Raji (cell line): ENCODE results near the gene HSPB6.

Experiments
- POLR2A ChIP-seq: IDR thresholded peaks from 2 replicates; pipeline ENCODE4 v1.6.1; 2011; ENCODE audit warnings: low read depth, low read length, control low read depth; ENCODE audit not compliant: insufficient read depth

Gene HSPB6

DNA sequence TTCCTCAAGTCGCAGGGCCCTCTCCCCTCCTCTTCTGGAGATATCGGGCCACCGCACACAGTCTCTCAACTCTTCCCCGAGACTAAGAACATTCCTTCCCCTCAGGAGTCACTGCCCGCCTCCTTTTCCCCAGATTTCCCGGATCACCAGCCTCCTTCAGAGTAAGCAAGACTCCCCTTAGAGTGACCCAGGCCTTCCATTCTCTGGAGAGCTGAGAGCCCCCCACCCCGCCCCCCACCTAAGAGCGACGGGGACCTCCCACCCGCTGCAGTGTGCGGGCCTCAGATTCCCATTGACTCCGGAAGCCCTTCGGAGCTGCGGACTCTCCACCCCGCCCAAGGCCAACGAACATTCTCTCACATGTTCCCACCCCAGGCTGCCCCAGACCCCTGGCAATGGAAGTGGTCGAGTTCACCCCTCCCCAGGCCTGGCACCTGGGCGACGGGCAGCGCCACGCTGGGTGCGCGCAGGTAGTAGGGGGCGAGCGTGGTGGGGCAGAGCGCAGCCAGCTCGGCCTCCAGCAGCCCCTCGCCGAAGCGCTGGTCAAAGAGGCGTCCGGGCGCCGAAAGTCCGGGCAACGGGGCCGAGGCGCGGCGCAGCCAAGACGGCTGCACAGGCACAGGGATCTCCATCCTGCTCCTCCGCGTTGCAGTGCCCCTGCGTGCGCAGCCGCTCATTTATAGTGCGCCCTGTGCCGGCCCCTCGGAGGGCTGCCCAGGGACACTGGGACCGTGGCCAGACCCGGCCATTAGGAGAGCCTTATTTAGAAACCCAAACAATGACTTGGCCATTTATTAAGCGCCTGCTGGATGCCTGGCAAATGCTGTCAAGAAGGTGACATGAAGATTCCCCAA, at the start of gene HSPB6:
TSS of gene HSPB6 (minus strand) at position 653 of the 854 bp plus-strand sequence. CDS start at position 632, 21 bp downstream.
- no peak for TF ChIP-seq POLR2A

DNA sequence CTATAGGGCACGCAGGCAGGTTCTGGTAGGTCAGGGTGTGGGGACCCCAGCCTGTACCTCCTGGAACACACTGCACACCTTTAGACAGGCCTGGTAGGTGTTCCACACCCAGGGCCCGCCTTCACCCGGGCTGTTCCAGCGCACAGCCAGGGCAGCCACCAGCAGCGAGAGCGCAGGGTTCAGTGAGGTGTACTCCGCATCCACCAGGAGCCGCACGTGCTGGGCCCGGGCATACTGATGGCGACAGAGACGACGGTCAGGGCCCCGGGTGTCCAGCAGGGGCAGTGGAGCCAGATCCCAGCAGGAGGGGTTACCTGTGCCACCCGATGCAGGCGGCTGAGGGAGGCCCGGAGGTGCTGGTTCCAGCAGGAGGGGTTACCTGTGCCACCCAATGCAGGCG, 49.8 kb upstream of the HSPB6 start:
- no peak for TF ChIP-seq POLR2A

GRCh38 chr19:35805526-35806102, 48.8 kb upstream of the HSPB6 start:
- no peak for TF ChIP-seq POLR2A

GRCh38 chr19:35801828-35802227, 45.0 kb upstream of the HSPB6 start:
- no peak for TF ChIP-seq POLR2A

DNA sequence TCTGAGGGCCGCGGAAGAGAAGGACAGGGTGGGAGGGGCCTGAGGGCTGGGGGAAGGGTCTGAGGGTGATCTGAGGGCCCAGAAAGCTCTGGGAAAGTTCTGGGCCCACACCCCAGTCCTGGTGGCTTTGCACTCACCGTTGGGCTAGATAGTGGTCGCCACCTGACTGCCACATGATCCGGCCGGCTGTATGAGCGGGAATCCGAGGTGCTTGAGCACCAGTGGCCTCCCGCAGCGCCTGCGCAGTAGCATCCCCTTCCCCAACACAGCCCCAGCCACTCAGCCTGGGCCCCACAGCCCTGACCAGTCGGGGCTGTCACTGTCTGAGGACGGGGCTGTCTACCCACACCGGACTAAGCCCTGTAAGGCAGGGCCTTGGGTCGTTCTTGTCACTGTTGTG, 40.8 kb upstream of the HSPB6 start:
- TF ChIP-seq POLR2A, result no peak

DNA sequence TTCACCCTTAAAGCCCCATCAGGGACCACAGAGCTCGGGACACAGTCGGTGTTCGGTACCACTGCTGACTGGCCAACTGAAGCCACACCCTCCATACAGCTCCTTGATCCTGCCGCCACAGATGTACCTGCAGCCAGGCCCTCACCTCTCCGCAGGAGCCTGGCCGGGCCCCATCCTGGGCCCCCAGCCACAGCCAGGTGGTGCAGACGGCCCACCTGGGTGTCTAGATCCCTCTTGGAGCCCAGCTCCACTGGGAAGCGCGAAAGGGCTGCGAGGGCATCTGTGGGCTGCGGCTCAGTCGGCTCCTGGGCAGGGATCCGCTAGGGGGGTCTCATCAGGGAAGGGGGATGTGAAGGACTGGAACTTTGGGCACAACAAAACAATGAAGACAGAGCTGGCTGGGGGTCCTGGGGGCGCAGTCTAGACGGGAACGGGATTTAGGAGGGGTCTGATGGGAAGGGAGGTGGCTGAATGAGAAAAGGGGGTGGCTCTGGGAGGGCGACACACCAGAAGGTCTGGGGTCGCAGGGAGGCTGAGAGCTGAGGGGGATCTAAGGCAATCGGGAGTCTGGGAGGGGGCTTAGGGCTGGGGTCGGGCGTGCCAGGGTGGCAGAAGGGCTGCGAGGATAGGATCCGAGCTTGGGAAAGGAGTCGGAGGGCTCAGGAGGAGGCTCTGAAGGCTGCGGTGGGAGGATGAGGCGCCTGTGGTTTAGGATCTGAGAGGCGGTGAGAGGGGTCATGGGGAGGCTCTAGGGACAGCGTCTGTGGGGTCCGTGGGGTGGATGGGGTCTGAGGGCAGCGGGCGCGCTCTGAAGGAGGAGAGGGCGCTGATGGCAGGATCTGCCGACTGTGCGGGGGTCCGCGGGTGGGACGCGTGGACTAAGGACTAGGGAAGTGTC, 40.1 kb upstream of the HSPB6 start:
- no peak for TF ChIP-seq POLR2A

DNA sequence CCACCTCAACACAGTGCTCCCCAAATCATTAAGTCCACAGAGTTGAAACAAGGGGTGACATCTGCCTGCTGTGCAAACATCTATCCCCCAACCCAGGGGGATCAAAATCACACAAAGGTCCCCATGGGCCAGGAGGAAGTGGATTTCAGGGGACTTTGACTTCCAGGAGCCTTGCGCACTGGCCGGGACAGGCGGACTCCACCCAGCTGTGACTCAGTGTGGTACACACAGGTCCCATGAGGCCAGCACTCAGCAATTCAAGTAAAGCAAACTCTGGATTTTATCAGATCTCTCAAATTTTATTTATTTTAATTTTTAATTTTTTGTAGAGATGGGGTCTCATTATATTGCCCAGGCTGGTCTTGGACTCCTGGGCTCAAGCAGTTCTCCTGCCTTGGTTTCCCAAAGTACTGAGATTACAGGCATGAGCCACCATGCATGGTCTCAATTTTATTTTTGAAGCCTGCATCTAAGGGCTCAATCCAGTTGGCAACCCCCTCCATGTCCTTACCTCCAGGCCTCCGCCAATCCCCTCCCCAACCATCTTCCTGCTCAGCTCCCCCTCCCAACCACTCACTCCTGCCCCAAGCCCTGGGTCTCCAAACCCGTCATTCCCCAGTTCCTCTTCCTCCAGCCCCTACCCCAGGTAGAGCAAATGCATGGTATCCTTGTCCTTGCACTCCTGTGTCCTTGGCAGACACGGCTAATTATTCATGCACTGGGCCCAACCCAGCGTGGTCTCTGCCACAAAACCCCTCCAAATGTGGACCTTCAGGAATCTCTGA, 36.7 kb upstream of the HSPB6 start:
- no peak for TF ChIP-seq POLR2A

DNA sequence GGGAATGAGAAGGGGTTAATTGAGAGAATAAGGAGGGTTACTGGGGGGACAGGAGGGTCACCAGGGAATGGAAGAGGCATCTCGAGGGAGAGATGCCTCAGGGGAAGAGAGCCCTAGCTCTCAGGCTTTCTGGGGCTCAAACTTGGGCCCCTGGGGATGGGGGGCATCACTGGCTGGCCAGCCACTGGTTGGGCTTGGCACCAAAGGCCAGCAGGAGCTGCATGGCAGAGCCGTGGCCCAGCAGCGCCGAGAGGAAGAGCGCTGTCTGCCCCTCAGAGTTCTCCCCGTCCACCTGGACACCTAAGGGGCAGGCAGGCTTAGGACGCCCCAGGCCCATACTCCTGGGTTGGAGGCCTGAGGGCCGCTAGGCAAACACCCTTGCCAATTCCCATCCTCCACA, 36.1 kb upstream of the HSPB6 start:
- TF ChIP-seq POLR2A, result no peak

GRCh38 chr19:35792312-35792711, 35.5 kb upstream of the HSPB6 start:
- TF ChIP-seq POLR2A, result no peak

- TF ChIP-seq POLR2A, result no peak
These were observed 35.0 kb upstream of the HSPB6 start for GRCh38 chr19:35791814-35792279.

DNA sequence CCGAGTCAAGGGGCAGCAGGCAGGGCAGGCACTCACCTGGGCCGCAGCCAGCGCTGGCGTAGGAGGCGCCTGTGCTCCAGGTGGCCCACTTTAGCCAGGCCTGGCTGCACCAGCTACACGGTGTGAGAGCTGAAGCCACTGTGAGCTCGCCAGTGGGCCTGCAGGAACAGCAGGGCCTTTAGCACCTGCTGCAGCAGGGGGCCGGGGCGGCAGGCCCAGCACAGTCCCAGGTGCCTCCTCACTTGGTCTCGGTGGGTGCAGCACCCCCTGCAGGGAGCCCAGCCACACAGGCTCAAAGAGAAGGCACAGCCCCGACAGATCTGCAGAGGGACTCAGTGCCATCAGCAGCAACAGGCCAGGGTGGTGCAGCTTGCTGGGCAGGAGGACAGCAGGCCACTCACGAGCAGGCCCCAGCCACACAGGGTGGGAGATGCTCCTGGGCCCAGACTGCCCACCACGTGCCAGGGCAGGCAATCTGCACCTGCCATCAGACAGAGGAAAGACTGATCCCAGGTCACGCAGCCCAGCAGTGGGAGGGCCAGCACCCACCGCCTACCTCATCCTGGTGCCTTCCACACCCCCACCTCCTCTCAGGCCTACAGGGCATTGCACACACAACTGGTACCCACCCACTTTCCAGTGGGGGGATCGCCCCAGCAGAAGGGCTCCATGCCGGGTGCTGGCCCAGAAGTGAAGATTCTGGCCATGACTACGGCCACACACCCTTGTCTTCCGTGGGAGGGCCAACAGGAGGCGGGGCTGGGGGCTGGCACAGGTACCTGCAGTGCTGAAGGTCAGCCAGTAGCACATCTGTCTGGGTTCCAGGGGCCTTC, 34.4 kb upstream of the HSPB6 start:
- no peak for TF ChIP-seq POLR2A

GRCh38 chr19:35789978-35790944, 33.4 kb upstream of the HSPB6 start:
- TF ChIP-seq POLR2A, result no peak
